ENCODE results near the gene MINDY4.

GRCh38 chr7:30865076-30865475 lies 93.9 kb downstream of the MINDY4 start:
- TF ChIP-seq CTCF (conservative IDR thresholded peaks at IDR 0.05 in 1 of 2, IDR thresholded peaks at IDR 0.05 in 1 of 2; ENCODE audit: extremely low read depth in 1 of 2, insufficient read depth in 1 of 2, low read depth in 1 of 2, low read length in 2 of 2) (no peak), EZH2 (IDR thresholded peaks at IDR 0.05; ENCODE audit: borderline replicate concordance, low read length) (no peak)
